Posterior cingulate gyrus (tissue), 11 donors: ENCODE measurements around the gene GLI3.

Source experiments
- DNase-seq, 10 donors: peaks; one replicate each; pipeline versions ENCODE4 v3.0.0 to v3.0.0-alpha.2; 2020 to 2021; ENCODE audit warnings: mixed read lengths in 3 of 10
- intact Hi-C: fragments of 100-400 bp; cut with DNase I; formaldehyde crosslinking; loops from one replicate; pipeline ENCODE4 v1.15.1; 2023

The GLI3 gene

DNA sequence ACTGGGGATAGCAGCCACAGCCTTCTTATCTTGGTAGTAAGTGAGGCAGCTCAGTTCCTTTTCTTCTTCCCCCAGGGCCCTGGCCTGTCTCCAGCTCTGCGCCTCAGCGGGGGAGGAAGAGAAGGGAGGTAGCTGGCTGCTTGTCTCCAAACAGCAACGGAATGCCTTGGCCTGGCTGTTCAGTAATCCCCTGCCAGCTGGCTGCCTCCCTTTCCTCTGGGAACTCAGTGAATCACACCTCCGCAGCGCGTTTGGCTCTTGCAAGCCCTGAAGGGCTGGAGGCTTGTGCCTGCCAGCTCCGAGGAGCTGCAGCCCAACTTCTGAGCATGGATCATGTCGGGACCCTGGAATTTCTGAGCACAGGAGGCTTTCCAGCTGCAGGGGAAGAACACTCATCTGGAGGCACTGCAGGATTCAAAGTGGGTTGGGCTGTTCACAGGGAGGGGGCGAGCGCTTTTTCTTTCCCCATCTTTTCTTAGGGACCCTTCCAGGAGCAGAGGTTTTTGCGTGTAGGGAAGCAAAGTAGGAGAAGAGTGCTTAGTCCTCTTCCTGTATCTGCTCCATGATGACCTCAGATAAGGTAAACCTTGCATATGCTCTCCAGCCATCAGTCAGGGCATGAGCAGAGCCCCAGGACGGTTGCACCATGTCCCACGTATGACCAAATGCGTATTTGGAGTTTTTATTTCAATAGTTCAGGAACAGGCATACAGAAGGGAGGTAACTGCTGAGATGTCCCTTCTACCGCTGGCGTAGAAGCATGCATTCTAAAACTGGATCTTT, 280.9 kb downstream of the GLI3 start:
- DNase-seq: peak; percentile 59 to 98 (median 90)
- intact Hi-C loops: no loop called here

- intact Hi-C loops: no loop called here
- no peak for DNase-seq
Observed at GRCh38 chr7:41955451-41955850, 281.6 kb downstream of the GLI3 start.

GRCh38 chr7:41954976-41955375, 282.0 kb downstream of the GLI3 start:
- intact Hi-C loops: no loop called here
- DNase-seq: no peak

- intact Hi-C loops: no loop called here
- DNase-seq: no peak
Observed at GRCh38 chr7:41948503-41948902, 288.5 kb downstream of the GLI3 start.

DNA sequence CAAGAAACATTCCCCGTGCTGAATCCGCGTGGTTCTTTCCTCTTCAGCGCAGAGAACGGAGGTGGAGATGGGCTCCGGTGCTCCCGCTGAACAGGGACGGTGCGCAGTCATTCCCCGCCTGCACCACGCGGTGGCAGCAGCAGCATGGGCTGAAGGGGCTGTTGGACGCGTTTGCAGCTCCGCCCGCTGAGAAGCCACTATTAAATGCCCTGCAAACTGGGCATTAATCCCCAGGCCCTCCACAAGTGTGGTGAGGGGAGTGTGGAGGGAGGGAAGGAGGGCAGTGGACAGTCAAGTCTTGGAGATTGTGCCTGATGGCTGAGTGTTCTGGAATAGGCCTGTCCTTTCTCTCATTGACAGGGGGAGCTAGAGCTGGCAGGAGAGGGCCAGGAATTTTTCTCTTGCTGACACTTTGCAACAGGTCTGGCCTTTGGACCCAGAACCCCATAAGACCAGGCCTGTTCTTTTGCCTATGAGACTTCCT, 293.9 kb downstream of the GLI3 start:
- DNase-seq: peak; percentile 76 to 98 (median 88)
- intact Hi-C loops: loop anchor here (2.0 kb wide), 1 partner anchor 900 kb away; no protein-coding TSS in a partner anchor

- peak in 2 of 10 donors; percentile 26 to 88 for DNase-seq
- intact Hi-C loops: loop anchor here (2.0 kb wide), 1 partner anchor 900 kb away; no protein-coding TSS in a partner anchor
Observed at GRCh38 chr7:41942468-41943093, 294.4 kb downstream of the GLI3 start.

DNA sequence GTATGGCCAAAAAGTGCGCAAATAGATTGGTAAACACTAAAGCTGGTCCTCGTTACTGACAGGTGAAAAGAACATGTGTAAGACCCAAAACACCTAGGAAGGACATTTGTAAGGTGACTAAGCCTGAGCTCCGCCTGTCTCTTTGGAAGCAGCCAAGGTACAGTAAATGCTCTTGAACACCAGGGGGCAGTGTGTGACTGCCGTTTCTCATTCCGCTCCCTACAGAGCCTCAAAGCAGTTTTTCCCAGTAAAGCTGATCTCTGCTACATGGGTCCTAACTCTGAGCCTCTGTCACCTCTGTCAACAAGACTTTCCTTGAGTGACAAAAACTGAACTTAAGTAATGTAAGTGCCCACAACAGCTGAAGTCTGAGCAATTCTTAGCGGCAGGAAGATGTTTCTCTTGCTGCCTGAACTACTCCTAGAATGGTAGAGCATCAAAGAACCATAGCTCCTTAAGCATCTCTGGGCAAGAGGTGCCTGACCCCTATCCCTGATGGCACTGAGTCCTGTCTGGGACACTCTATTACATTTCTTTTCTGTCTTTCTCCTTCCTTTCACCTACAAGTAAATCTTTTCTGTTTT, 296.2 kb downstream of the GLI3 start:
- DNase-seq: peak in 9 of 10 donors; percentile 42 to 95 (median 74)
- intact Hi-C loops: no loop called here

- intact Hi-C loops: no loop called here
- DNase-seq: no peak
Observed at GRCh38 chr7:41938371-41938770, 298.6 kb downstream of the GLI3 start.

DNA sequence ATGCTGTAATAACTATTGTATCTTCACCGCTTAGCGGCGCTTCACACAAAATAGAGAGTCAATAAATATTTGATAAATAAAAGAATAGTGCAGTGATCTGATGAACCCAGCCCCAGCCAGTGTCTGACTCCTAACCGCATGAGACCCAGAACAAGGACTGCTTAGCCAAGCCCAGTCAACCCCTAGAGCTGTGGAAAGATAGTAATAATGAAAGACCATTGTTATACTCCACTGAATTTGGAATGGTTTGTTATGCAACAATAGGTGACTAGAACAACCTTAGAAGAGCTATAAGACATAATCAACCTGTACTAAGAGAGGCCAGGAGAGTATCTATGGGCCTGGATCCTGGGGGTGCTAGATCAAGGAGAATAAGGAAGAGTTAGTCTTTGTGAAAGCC, 303.6 kb downstream of the GLI3 start:
- intact Hi-C loops: no loop called here
- no peak for DNase-seq

DNA sequence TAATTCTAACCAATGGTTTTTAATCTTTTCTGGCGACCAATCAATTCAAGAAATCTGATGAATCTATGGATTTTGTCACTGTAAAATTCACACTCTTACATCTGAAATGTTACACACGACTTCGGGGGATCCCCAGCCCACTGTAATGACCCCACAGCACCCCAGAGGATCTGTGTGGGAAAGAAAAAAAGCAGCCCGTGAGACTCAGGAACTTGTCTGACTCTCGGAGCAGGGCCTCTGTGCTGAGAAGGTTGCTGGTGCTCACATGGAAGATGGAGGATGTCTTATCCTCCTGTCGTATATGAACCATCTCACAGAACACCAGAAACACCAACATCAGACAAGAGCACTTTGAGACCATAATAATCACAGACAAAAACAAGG, 305.8 kb downstream of the GLI3 start:
- DNase-seq: no peak
- intact Hi-C loops: no loop called here

DNA sequence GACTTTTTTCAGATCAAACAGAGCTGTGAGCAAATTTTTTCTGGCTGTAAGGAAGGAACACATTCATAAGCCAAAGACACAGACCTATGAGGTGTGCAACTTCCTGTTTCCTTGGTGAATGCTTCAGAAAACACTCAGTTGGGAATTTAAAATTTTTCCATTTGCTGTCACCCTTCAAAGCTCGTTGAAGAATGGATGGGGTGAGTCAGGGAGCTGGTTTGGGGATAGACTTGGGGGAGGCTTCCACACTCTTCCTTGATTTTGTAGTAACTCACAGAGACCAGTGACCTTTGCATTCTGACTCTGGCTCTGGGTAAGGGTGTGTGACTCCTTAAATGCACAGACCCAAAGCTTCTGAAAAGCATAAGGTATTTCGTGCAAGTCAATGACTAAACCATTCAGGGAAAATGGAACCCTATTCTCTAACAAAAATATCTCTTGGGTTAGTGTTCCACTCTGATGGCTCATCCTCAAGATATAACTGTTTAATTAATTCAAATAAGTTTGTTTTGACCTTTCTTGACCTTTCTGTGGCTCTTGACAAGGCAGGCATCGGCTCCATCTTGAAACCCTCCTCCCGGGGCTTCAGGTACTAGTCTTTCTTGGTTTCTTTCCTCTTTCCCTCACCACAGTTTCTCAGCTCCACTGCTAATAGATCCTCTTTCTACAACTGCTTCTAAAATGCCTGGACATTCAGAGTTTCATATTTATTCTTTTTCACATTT, 306.3 kb downstream of the GLI3 start:
- DNase-seq: no peak
- intact Hi-C loops: no loop called here

DNA sequence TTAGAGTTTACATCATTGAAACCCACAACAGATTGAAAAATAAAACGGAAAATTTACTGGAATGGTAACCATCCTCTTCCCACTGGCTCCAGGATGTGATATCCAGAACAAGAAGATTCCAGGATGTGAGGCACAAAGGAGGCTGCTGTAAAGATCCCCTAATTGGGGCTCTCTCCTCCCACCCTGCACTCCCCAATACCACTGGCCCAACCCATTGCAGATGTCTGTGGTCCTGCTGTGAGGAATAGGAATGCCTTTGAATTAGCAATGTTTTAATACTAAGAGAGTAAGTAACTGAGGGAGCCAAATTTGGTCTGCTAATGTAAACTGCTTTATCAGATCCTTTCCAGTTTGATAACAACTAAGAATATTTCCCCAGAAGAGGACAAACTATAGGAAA, 308.2 kb downstream of the GLI3 start:
- intact Hi-C loops: no loop called here
- no peak for DNase-seq

DNA sequence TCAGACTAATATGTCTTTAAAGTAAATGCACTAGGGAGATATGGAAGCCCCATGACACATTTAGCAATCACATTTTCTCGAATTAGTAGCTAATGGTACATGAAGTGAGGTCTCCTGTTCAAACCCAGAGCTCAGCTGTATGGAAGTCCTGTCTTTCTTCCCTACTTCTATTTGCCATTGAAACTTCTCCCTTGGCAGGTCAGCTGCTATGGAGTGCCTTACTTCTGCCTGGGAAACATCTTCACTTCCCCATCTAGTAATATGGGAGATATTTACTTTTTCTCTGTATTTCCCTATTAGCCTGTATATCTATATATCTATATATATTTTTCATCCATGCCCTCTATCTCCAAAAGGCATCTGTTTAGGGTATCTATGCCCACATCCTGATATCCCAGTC, 308.8 kb downstream of the GLI3 start:
- intact Hi-C loops: no loop called here
- DNase-seq: no peak

GRCh38 chr7:41927380-41927779, 309.6 kb downstream of the GLI3 start:
- intact Hi-C loops: no loop called here
- DNase-seq: no peak

DNA sequence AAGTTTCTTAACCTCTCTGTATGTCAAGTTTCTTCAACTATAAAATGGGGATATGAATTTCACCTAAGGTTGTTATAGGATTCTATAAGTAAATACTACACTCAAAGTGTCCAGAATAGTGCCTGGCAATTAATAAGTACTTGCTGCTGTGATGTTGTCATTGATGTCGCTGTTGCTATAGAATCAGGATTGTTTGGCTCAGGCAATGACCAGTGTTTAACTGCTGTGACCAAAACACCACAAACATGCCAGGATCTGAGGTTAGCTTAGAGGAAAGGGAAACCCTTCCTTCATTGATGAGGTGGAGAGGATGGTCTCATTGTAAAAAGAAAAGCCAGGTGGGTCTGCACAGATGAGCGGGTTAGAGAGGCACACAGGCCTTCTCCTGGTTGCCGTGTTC, 311.1 kb downstream of the GLI3 start:
- intact Hi-C loops: no loop called here
- no peak for DNase-seq

DNA sequence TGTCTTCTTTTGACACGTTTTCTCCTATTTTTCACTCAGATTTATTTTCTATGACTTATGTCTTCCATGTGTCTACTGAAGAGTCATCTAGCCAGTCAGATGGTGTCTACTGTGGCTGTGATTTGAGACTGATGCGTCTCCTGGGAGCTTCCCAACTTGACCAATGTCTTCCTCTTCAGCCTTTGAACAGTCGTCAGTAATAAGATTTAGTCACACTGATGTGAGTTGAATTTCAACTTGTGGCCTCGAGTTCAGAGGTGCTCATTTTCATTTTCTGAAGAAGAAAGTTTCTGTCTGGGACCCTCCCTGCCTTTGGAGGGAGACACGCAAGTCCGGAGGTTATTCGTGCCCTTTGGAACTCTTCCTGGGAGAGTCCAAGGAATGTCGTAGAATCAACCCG, 312.2 kb downstream of the GLI3 start:
- no peak for DNase-seq

GRCh38 chr7:41922373-41922772, 314.6 kb downstream of the GLI3 start:
- no peak for DNase-seq

More for the DNA sequence above, 312.2 kb downstream of the GLI3 start:
- intact Hi-C loops: no loop called here

DNA sequence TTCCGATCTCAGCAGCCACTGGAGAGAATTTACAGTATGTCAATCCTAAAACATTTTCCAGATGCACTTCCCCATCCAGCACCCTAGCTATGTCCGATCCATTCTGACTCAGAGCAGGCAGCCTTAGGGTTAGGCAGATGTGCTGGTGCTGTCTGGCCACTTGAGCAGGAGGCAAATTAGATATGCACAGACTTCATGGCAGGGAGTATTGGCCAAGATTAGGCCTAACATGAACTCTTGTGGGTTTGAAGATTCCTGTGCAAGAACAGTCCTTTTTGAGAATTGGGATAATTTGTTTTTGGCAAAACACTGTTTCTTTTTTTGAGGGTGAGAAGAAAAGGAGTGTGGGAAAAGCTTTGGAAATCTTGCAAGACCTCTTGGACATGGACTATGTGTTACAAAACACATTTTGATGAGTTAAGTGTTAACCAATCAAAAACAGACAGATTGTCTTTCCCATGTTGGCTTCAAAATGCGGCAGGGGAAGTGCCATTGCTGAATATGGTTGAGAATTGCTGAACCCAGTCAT, 315.5 kb downstream of the GLI3 start:
- intact Hi-C loops: no loop called here
- no peak for DNase-seq

More at GRCh38 chr7:41922373-41922772, 314.6 kb downstream of the GLI3 start:
- intact Hi-C loops: no loop called here

DNA sequence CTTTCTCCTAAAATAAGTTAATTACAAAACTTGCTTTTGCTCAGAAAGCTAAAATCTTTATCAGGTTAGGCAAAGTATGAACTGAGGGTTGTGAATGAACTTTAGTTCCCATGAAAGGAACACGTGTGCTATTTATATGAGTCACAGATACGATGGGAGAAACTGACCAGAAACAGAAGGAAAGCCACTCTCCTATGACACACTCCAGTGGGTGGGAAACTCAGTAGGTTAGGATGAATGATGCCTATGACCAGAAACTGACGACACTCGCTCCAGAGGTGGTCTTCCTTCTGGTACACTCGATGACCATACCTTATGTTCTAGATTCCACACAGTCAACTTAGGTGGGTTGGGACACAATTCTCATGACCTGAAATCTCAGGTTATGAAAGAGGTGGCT, 318.4 kb downstream of the GLI3 start:
- intact Hi-C loops: no loop called here
- DNase-seq: no peak

DNA sequence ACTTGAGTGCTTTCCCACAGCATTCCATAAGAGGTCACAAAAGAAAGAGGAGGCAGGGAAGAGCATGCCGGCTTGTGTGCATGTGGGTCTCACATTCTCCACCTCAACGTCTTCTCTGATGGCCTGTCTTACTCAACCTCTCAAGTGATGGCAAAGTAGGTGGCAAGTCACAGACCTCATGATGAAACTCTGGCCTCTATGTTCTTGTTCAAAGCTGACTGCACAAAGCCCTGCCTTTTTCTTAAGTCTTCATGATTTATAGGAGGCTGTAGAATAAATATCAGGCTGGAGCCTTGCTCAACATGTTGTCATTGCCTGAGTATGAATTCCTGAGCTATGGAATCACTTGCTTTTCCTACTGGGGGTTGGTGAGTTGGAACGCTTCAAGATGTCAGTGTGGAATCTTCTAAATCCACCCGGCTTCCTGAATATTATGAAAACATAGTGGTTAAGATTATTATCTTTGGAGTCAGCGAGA, 320.5 kb downstream of the GLI3 start:
- DNase-seq: no peak
- intact Hi-C loops: no loop called here

DNA sequence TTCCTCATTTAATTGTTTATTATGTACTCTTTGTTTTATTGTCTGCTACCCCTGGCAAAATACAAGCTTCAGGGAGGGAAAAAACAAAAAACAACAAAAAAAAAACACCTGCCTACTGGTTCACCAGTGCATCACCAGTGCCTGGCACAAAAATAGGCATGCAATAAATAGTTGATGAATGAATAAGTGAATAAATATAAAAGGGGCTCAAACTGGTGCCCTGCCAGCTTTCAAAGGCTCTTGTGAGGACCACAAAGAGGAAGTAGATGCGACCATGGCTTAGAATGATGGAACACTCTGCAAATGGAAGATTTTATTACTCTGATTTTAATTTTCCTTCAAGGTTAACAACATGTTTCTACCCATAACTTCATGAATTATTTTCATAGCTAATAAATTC, 321.1 kb downstream of the GLI3 start:
- DNase-seq: no peak
- intact Hi-C loops: no loop called here
